Activated CD4-positive, alpha-beta memory T cell treated with anti-CD3 and anti-CD28 coated beads for 36 hours (primary cell): ENCODE results near the gene ZGPAT. TPM values are rescaled to one million over a fixed set of nuclear protein-coding genes. Genes with fewer than 3 reads are reported as not detected.

Experiments used
- CTCF ChIA-PET: fragments of 350-600 bp; sonication (Branson Sonifier 250); formaldehyde crosslinking; loops from one replicate; lab custom pipeline; 2021; ENCODE audit warnings: antibody characterized with exemption, inconsistent platforms; lab: Charles Lee
- POLR2A ChIA-PET: fragments of 350-600 bp; sonication (Branson Sonifier 250); formaldehyde crosslinking; loops from one replicate; lab custom pipeline; 2021; ENCODE audit warnings: antibody characterized with exemption; lab: Charles Lee
- DNase-seq: peaks from one replicate; pipeline ENCODE4 v3.0.0-alpha.2; 2020
- H3K27ac Mint-ChIP-seq: one replicate; pipeline ENCODE4 v1.8.0; 2021; ENCODE audit warnings: mixed read lengths
- H3K27me3 Mint-ChIP-seq: one replicate; pipeline ENCODE4 v1.8.0; 2021; ENCODE audit warnings: mixed read lengths
- H3K36me3 Mint-ChIP-seq: one replicate; pipeline ENCODE4 v1.8.0; 2021; ENCODE audit warnings: mixed read lengths
- H3K4me1 Mint-ChIP-seq: one replicate; pipeline ENCODE4 v1.8.0; 2021; ENCODE audit warnings: low read depth, mixed read lengths
- H3K4me3 Mint-ChIP-seq: one replicate; pipeline ENCODE4 v1.8.0; 2021; ENCODE audit warnings: mild to moderate bottlenecking, mixed read lengths
- H3K9me3 Mint-ChIP-seq: one replicate; pipeline ENCODE4 v1.8.0; 2021; ENCODE audit warnings: mixed read lengths
- intact Hi-C: fragments of 100-400 bp; cut with micrococcal nuclease; formaldehyde crosslinking; loops from one replicate; pipeline ENCODE4 v1.15.1; 2023
- total RNA-seq, 2 experiments: library from RNA; stranded (reverse); gene quantifications; one replicate each; pipeline ENCODE4 v1.2.3, GENCODE V29; 2021

Gene ZGPAT
- total RNA-seq, 2 experiments from 2014 or later = 28.7 to 29.9 TPM

DNA sequence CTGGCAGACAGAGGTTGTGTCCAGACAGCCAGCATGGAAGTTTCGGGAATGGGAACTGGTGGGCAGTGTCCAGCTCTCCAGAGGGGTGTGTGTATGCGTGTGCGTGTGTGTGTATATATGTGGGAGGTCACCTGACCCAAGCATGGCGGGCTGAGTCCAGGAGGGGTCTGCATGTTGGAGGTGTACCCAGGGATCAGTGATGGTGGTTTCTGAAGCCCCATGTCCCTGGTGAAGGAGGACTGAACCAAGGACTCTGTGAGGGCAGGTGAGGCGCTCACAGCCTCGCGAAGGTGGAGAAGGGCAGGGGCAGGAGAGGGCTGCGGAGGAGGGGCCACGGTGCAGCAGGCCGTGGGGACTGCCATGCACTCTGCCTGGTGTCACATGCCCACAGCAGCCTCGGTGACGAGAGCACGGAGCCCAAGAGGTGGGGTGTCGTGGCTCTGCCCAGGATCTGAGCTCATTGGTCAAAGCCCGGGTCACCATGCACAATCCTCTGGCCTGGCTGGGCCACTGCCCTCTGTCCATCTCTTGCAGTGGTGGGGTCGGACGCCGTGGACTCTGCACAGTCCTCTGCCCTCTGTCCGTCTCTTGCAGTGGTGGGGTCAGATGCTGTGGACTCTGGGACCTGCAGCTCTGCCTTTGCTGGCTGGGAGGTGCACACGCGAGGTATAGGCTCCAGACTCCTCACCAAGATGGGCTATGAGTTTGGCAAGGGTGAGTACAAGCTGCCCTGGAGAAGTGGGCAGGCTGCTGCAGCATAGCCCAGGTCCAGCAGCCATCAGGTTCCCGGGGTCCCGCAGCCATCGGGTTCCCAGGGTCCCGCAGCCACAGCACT, 26.5 kb downstream of the ZGPAT start:
- intact Hi-C loops = loop anchor here (10.0 kb wide), 1 partner anchor 240 kb away; the partner anchor contains the start of gene SAMD10
- peaks cover 16% of the 10 kb centered on the region for H3K36me3 Mint-ChIP-seq
- H3K4me1 Mint-ChIP-seq = peaks cover 19% of the 10 kb centered on the region
- POLR2A ChIA-PET = interaction anchor here (0.6 to 5.1 kb wide), 2 partner anchors 26 to 39 kb away, joined by 3 to 30 read pairs; partner anchors contain the start of genes ARFRP1 and ZGPAT
- CTCF ChIA-PET = interaction anchor here (1.1 to 5.2 kb wide), 2 partner anchors 27 to 323 kb away, joined by 3 to 26 read pairs; partner anchors contain the start of genes ARFRP1 and ZGPAT
- H3K9me3 Mint-ChIP-seq = no peaks in the 10 kb centered on the region
- no peak overlapping the region for H3K27ac Mint-ChIP-seq
- DNase-seq = no peak
- no peak overlapping the region for H3K4me3 Mint-ChIP-seq
- no peaks in the 10 kb centered on the region for H3K27me3 Mint-ChIP-seq

DNA sequence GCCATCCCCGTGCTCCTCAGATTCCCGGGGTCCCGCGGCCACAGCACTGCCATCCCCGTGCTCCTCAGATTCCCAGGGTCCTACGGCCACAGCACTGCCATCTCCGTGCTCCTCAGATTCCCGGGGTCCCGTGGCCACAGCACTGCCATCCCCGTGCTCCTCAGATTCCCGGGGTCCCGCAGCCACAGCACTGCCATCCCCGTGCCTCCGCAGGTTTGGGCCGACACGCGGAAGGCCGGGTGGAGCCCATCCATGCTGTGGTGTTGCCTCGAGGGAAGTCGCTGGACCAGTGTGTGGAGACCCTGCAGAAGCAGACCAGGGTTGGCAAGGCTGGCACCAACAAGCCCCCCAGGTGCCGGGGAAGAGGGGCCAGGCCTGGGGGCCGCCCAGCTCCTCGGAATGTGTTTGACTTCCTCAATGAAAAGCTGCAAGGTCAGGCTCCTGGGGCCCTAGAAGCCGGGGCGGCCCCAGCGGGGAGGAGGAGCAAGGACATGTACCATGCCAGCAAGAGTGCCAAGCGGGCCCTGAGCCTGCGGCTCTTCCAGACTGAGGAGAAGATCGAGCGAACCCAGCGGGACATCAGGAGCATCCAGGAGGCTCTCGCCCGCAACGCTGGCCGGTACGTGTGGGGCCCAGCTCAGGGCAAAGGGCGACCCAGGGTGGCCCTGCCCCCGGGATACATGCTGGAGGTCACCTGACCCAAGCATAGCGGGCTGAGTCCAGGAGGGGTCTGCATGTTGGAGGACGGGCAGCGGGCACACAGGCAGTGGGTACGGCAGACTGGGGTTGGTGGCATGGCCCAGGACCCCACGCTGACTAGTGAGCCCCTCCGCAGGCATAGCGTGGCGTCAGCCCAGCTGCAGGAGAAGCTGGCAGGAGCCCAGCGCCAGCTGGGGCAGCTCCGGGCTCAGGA, 27.4 kb downstream of the ZGPAT start:
- H3K9me3 Mint-ChIP-seq = no peaks in the 10 kb centered on the region
- intact Hi-C loops = loop anchor here (5.0 to 10.0 kb wide), 3 partner anchors 78 to 240 kb away; partner anchors contain the start of genes RTEL1 and SAMD10
- H3K36me3 Mint-ChIP-seq = peaks cover 12% of the 10 kb centered on the region
- CTCF ChIA-PET = interaction anchor here (0.7 to 5.2 kb wide), 5 partner anchors 7 to 198 kb away, joined by 3 to 26 read pairs (median 5); partner anchors contain the start of genes ARFRP1, PTK6 and ZGPAT
- H3K27me3 Mint-ChIP-seq = no peaks in the 10 kb centered on the region
- DNase-seq = no peak
- no peak overlapping the region for H3K4me3 Mint-ChIP-seq
- peaks cover 19% of the 10 kb centered on the region for H3K4me1 Mint-ChIP-seq
- POLR2A ChIA-PET = interaction anchor here (0.6 to 5.1 kb wide), 4 partner anchors 8 to 38 kb away, joined by 3 to 30 read pairs (median 3); partner anchors contain the start of genes ARFRP1 and ZGPAT
- H3K27ac Mint-ChIP-seq = no peak overlapping the region

DNA sequence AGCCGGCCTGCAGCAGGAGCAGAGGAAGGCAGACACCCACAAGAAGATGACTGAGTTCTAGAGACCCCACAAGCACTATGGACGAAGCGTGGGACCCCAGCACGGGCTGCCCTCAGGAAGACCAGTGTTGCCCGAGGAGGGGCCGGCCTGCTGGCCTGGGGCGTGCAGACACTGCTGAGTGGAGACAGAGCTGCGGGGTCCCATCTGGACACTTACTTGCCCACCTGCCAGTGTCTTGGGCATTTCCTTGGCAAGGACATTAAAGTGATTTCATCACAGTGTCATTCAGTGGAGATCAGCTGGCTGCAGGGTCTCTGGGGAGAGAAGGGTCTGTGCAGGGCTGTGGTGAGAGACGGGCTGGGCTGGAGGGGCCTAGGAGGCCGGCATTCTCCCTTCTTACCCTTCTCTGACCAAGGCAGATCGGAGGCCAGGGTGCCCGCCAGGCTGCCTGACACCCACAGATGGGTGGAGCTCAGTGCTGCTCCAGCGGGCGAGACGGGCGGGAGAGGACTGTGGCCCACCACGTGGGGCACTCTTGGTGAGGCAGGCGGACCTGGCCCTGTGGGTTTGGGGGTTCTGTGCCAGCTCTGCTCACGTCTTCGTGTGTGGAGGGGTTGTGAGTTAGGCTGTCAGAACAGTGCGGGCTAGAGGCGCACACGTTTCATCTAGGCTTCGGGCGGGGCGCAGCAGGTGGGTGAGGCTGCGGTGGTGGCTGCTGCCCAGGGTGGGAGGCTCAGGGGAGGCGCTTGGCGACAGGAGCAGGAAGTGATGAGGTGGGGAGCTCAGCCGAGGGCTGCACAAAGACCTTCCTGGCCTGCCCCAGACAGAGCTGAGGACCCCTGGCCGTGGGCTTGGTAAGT, 28.2 kb downstream of the ZGPAT start, which contains the start of gene LIME1:
Gene LIME1, plus strand, starts transcription at position 806 of the 860 bp plus-strand sequence. CDS start 886 bp downstream, outside the sequence.
- DNase-seq = peak; percentile 82
- intact Hi-C loops = loop anchor here (2.0 to 10.0 kb wide), 4 partner anchors 29 to 239 kb away; partner anchors contain the start of genes ARFRP1, RTEL1 and SAMD10
- POLR2A ChIA-PET = interaction anchor here (0.7 to 5.1 kb wide), 8 partner anchors 9 to 129 kb away, joined by 3 to 30 read pairs (median 3); partner anchors contain the start of genes ARFRP1, TPD52L2 and ZGPAT
- Mint-ChIP-seq H3K27me3 (no peaks in the 10 kb centered on the region), H3K4me1 (peaks cover 19% of the 10 kb centered on the region), H3K4me3 (peak within 1 kb of the TSS; percentile 69), H3K27ac (peak within 1 kb of the TSS; percentile 83), H3K36me3 (peaks cover 10% of the 10 kb centered on the region), H3K9me3 (no peaks in the 10 kb centered on the region)
- CTCF ChIA-PET = interaction anchor here (0.7 to 5.2 kb wide), 7 partner anchors 8 to 199 kb away, joined by 3 to 26 read pairs (median 4); partner anchors contain the start of genes ARFRP1, PTK6, TPD52L2 and ZGPAT

DNA sequence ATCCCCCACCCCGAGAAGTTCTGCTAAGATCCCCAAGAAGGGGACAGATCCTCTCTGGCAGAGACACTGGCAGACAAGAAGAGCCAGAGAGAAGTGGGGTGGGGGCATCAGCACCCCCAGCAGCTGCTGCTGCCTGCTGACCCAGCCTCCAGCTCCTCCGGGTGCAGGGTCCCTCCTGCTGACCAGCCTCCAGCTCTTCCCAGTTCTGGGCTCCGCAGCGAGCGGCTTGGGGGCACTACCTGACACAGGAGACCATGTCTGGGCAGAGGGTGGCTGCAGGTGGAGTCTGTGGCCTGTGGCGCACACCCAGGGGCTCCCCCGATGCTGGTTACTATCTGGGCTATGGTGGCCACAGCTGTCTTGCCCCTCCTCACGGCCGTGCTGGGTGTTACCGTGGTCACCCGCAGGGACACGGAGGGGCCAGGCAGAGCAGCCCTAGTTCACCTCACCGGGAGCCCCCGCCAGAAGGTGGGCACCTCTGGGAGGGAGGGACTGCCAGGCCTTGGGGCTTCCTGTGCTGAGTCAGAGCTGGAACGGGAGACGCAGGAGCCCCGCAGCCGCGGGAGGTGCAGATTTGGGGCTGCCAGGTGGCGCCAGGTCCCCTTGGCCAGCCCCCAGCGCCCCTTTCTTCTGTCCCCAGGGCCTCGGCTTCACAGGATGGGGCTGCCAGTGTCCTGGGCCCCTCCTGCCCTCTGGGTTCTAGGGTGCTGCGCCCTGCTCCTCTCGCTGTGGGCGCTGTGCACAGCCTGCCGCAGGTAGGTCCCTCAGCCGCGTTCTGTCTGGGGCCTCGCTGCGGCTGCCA, 29.3 kb downstream of the ZGPAT start:
- H3K4me1 Mint-ChIP-seq = peaks cover 19% of the 10 kb centered on the region
- peak; percentile 73 for DNase-seq
- H3K27me3 Mint-ChIP-seq = no peaks in the 10 kb centered on the region
- CTCF ChIA-PET = interaction anchor here (1.0 to 5.2 kb wide), 6 partner anchors 9 to 128 kb away, joined by 3 to 26 read pairs (median 4); partner anchors contain the start of genes ARFRP1, TPD52L2 and ZGPAT
- H3K36me3 Mint-ChIP-seq = peaks cover 10% of the 10 kb centered on the region
- POLR2A ChIA-PET = interaction anchor here (1.0 to 5.1 kb wide), 5 partner anchors 29 to 128 kb away, joined by 3 to 30 read pairs (median 3); partner anchors contain the start of genes ARFRP1, TPD52L2 and ZGPAT
- peak overlapping the region; percentile 69 for H3K4me3 Mint-ChIP-seq
- H3K9me3 Mint-ChIP-seq = no peaks in the 10 kb centered on the region
- H3K27ac Mint-ChIP-seq = peak overlapping the region; percentile 83
- intact Hi-C loops = loop anchor here (2.0 to 10.0 kb wide), 4 partner anchors 30 to 238 kb away; partner anchors contain the start of genes ARFRP1, RTEL1 and SAMD10

DNA sequence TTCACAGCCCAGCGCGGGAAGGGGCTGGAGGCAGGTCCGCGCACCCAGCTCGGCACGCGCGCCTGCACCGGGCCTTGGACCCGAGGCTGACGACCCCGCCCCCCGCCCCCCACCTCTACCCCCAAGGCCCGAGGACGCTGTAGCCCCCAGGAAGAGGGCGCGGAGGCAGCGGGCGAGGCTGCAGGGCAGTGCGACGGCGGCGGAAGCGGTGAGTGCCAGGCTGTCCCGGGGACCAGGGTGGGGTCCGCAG, 29.8 kb downstream of the ZGPAT start:
- Mint-ChIP-seq H3K27me3 (no peaks in the 10 kb centered on the region), H3K9me3 (no peaks in the 10 kb centered on the region), H3K27ac (no peak overlapping the region), H3K4me1 (peaks cover 19% of the 10 kb centered on the region), H3K36me3 (peaks cover 10% of the 10 kb centered on the region), H3K4me3 (peak overlapping the region; percentile 69)
- DNase-seq = no peak
- intact Hi-C loops = loop anchor here (2.0 to 10.0 kb wide), 4 partner anchors 31 to 237 kb away; partner anchors contain the start of genes ARFRP1, RTEL1 and SAMD10
- POLR2A ChIA-PET = interaction anchor here (1.1 to 5.1 kb wide), 3 partner anchors 30 to 95 kb away, joined by 3 to 30 read pairs (median 3); partner anchors contain the start of genes ARFRP1 and ZGPAT
- CTCF ChIA-PET = interaction anchor here (1.0 to 5.2 kb wide), 3 partner anchors 16 to 200 kb away, joined by 3 to 26 read pairs (median 5); partner anchors contain the start of genes ARFRP1 and ZGPAT

DNA sequence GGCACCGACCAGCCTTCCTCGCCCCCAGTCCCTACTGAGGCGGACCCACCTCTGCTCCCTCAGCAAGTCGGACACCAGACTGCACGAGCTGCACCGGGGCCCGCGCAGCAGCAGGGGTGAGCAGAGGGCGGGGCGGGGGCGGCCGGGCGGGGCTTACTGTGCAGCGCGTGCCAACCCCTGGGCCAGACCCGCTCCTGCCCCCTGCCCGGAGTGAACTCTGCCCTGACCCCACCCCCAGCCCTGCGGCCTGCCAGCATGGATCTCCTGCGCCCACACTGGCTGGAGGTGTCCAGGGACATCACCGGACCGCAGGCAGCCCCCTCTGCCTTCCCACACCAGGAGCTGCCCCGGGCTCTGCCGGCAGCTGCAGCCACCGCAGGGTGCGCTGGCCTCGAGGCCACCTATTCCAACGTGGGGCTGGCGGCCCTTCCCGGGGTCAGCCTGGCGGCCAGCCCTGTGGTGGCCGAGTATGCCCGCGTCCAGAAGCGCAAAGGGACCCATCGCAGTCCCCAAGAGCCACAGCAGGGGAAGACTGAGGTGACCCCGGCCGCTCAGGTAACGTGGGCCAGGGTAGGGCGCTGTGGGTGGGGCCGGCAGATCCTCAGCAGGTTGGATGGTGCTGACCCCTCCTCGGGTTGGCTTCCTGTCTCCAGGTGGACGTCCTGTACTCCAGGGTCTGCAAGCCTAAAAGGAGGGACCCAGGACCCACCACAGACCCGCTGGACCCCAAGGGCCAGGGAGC, 30.3 kb downstream of the ZGPAT start:
- POLR2A ChIA-PET = interaction anchor here (0.7 to 5.1 kb wide), 3 partner anchors 16 to 40 kb away, joined by 3 to 30 read pairs (median 5); partner anchors contain the start of genes ARFRP1 and ZGPAT
- peak overlapping the region; percentile 35 for H3K4me3 Mint-ChIP-seq

DNA sequence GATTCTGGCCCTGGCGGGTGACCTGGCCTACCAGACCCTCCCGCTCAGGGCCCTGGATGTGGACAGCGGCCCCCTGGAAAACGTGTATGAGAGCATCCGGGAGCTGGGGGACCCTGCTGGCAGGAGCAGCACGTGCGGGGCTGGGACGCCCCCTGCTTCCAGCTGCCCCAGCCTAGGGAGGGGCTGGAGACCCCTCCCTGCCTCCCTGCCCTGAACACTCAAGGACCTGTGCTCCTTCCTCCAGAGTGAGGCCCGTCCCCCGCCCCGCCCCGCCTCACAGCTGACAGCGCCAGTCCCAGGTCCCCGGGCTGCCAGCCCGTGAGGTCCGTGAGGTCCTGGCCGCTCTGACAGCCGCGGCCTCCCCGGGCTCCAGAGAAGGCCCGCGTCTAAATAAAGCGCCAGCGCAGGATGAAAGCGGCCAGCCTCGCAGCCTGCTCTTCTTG, 30.9 kb downstream of the ZGPAT start:
- no peaks in the 10 kb centered on the region for H3K9me3 Mint-ChIP-seq

More for the DNA sequence above, 30.3 kb downstream of the ZGPAT start:
- DNase-seq = peak; percentile 41
- peaks cover 10% of the 10 kb centered on the region for H3K36me3 Mint-ChIP-seq
- H3K27ac Mint-ChIP-seq = no peak overlapping the region
- CTCF ChIA-PET = interaction anchor here (1.0 to 5.2 kb wide), 3 partner anchors 16 to 200 kb away, joined by 3 to 26 read pairs (median 5); partner anchors contain the start of genes ARFRP1 and ZGPAT
- no peaks in the 10 kb centered on the region for H3K27me3 Mint-ChIP-seq
- no peaks in the 10 kb centered on the region for H3K9me3 Mint-ChIP-seq
- H3K4me1 Mint-ChIP-seq = peaks cover 19% of the 10 kb centered on the region
- intact Hi-C loops = loop anchor here (2.0 to 10.0 kb wide), 4 partner anchors 31 to 237 kb away; partner anchors contain the start of genes ARFRP1, RTEL1 and SAMD10

DNA sequence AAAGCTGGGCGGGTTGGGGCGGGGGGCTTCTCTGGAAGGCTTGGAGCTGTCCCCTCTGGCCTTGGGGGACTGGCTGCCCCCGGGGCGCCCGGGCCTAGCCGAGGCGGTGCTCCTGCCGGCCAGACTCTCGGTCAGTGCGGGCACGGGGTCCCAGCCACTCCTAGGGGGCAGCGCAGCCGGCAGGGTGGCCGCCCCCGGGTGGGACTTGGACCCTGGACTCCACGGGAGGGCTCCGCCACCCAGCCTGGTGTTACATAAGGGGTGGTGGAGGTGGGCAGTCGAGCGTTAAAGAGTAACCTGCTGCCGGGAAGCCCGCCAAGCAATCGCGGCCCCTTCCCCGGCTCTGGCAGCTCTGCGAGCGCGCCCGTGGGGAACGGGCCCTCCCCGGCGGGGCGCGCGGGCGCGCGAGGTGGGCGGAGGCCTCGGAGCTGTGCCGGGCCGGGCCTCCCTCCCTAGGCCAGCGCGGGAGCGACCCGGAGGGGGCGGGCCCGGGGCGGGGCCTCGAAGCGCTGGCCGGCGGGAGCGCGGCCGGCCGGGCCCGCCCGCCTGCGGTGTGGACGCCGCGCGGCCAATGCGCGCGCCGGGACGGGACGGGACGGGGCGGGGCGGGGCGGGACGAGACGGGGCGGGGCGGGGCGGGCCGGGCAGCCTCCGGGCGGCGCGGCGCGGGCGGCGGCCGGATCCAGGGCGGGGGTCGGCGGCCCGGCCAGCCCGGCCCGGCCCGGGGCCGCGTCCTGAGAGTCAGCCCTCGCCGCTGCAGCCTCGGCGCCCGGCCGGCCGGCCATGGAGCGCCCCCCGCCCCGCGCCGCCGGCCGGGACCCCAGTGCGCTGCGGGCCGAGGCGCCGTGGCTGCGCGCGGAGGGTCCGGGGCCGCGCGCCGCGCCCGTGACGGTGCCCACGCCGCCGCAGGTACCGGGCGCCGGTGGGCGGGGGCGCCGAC, 31.6 kb downstream of the ZGPAT start, which contains the start of gene SLC2A4RG:
Gene SLC2A4RG, plus strand, starts transcription at position 647 of the 940 bp plus-strand sequence. Its CDS starts 137 bp downstream, at position 784.
- no peak within 1 kb of the TSS for H3K27ac Mint-ChIP-seq
- POLR2A ChIA-PET = interaction anchor here (0.8 to 5.1 kb wide), 3 partner anchors 31 to 98 kb away, joined by 3 to 30 read pairs (median 5); partner anchors contain the start of genes ARFRP1 and ZGPAT

More for the DNA sequence above, 30.9 kb downstream of the ZGPAT start:
- Mint-ChIP-seq H3K27me3 (no peaks in the 10 kb centered on the region), H3K27ac (no peak overlapping the region), H3K4me1 (peaks cover 19% of the 10 kb centered on the region), H3K4me3 (peak overlapping the region; percentile 35), H3K36me3 (peaks cover 9% of the 10 kb centered on the region)
- POLR2A ChIA-PET = interaction anchor here (0.7 to 5.1 kb wide), 4 partner anchors 16 to 97 kb away, joined by 3 to 30 read pairs (median 4); partner anchors contain the start of genes ARFRP1 and ZGPAT
- CTCF ChIA-PET = interaction anchor here (0.9 to 5.2 kb wide), 3 partner anchors 32 to 201 kb away, joined by 3 to 26 read pairs (median 5); partner anchors contain the start of genes ARFRP1, PTK6 and ZGPAT
- DNase-seq = peak; percentile 65
- intact Hi-C loops = loop anchor here (5.0 to 10.0 kb wide), 3 partner anchors 81 to 236 kb away; partner anchors contain the start of genes RTEL1 and SAMD10

More for the DNA sequence above, 31.6 kb downstream of the ZGPAT start, which contains the start of gene SLC2A4RG:
- Mint-ChIP-seq H3K4me3 (peak within 1 kb of the TSS; percentile 64), H3K4me1 (peaks cover 19% of the 10 kb centered on the region), H3K27me3 (no peaks in the 10 kb centered on the region), H3K9me3 (no peaks in the 10 kb centered on the region), H3K36me3 (peaks cover 5% of the 10 kb centered on the region)
- CTCF ChIA-PET = interaction anchor here (0.9 to 5.2 kb wide), 2 partner anchors 32 to 202 kb away, joined by 3 to 26 read pairs; partner anchors contain the start of genes ARFRP1, PTK6 and ZGPAT
- peak; percentile 74 for DNase-seq
- intact Hi-C loops = loop anchor here (1.0 to 10.0 kb wide), 4 partner anchors 32 to 235 kb away; partner anchors contain the start of genes ARFRP1, RTEL1 and SAMD10
